Colonic mucosa (tissue), 4 donors: Measurements from ENCODE around the gene CERCAM. TPM values are rescaled to one million over a fixed set of nuclear protein-coding genes. Genes with fewer than 3 reads are reported as not detected.

Experiments used
- DNase-seq: peaks from one replicate; pipeline ENCODE4 v3.0.0-alpha.2; 2020
- H3K27ac ChIP-seq: fragments of 200-600 bp; one replicate; pipeline ENCODE4 v1.8.0; 2021
- H3K27me3 ChIP-seq: fragments of 200-600 bp; one replicate; pipeline ENCODE4 v1.8.0; 2021
- H3K36me3 ChIP-seq: fragments of 200-600 bp; one replicate; pipeline ENCODE4 v1.8.0; 2021
- H3K4me1 ChIP-seq: fragments of 200-600 bp; one replicate; pipeline ENCODE4 v1.8.0; 2021; ENCODE audit warnings: mild to moderate bottlenecking
- H3K4me3 ChIP-seq: fragments of 200-600 bp; one replicate; pipeline ENCODE4 v1.8.0; 2021
- H3K9ac ChIP-seq, 2 donors: one replicate each; pipeline ENCODE4 v1.7.0; 2013; ENCODE audit warnings: control low read depth in 2 of 2, low read depth in 2 of 2, low read length in 2 of 2
- H3K9me3 ChIP-seq: fragments of 200-600 bp; one replicate; pipeline ENCODE4 v1.8.0; 2021
- intact Hi-C: fragments of 100-400 bp; cut with DNase I; formaldehyde crosslinking; loops from one replicate; pipeline ENCODE4 v1.14.1; 2022
- total RNA-seq, 2 donors: library from RNA; stranded (reverse); fragmentation: NEBNext Ultra II Directional in 1 of 2; extraction: Animal tissue kit (Norgen Biotek cat#: 25700) in 1 of 2; gene quantifications; one replicate each; pipeline ENCODE4 v1.2.1, GENCODE V29; 2021
- TF ChIP-seq, protein P1 (sequence below): fragments of 200-600 bp; IDR thresholded peaks from one replicate; pipeline ENCODE4 v1.8.0; 2022; ENCODE audit warnings: antibody characterized with exemption, mild to moderate bottlenecking
- donor health status: healthy.
- donor health status: DM: no; HTN: no; CAD: no.
- donor health status: DM: no; HTN: no; CAD: no.

The CERCAM gene
- total RNA-seq, 2 donors from 2014 or later, result 4.9 to 9.3 TPM

DNA sequence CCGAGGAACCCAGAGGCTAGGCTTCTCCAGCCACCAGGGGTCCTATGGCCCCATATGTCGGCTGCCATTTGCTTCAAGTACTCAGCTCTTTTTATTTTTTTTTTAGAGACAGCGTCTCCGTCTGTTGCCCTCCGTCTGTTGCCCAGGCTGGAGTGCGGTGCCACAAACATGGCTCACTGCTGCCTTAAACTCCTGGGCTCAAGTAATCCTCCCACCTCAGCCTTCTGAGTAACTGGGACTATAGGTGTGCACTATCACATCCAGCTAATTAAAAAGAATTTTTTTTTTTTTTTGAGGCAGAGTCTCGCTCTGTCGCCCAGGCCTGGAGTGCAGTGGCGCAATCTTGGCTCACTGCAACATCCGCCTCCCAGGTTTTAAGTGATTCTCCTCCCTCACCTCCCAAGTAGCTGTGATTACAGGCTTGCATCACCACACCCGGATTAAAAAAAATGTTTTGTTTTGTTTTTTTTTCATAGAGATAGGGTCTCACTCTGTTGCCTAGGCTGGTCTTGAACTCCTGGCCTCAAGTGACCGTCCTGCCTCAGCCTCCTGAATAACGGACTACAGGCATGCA lies 8.9 kb downstream of the CERCAM start:
- no peak overlapping the region for H3K4me3 ChIP-seq
- TF ChIP-seq, protein P1, sequence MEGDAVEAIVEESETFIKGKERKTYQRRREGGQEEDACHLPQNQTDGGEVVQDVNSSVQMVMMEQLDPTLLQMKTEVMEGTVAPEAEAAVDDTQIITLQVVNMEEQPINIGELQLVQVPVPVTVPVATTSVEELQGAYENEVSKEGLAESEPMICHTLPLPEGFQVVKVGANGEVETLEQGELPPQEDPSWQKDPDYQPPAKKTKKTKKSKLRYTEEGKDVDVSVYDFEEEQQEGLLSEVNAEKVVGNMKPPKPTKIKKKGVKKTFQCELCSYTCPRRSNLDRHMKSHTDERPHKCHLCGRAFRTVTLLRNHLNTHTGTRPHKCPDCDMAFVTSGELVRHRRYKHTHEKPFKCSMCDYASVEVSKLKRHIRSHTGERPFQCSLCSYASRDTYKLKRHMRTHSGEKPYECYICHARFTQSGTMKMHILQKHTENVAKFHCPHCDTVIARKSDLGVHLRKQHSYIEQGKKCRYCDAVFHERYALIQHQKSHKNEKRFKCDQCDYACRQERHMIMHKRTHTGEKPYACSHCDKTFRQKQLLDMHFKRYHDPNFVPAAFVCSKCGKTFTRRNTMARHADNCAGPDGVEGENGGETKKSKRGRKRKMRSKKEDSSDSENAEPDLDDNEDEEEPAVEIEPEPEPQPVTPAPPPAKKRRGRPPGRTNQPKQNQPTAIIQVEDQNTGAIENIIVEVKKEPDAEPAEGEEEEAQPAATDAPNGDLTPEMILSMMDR, result no peak
- no peaks in the 10 kb centered on the region for H3K36me3 ChIP-seq
- no peaks in the 10 kb centered on the region for H3K27me3 ChIP-seq
- no peak overlapping the region for H3K27ac ChIP-seq
- no peak overlapping the region for H3K9ac ChIP-seq
- no peak for DNase-seq
- no peaks in the 10 kb centered on the region for H3K4me1 ChIP-seq
- intact Hi-C loops, result no loop called here
- no peaks in the 10 kb centered on the region for H3K9me3 ChIP-seq

- Histone ChIP-seq H3K4me3 (no peak overlapping the region), H3K27me3 (no peaks in the 10 kb centered on the region), H3K36me3 (no peaks in the 10 kb centered on the region), H3K9ac (no peak overlapping the region), H3K4me1 (no peaks in the 10 kb centered on the region), H3K9me3 (no peaks in the 10 kb centered on the region), H3K27ac (no peak overlapping the region)
- TF ChIP-seq, protein P1, result no peak
- intact Hi-C loops, result no loop called here
- DNase-seq, result no peak
Measured at GRCh38 chr9:128431207-128431606, 10.6 kb downstream of the CERCAM start.

DNA sequence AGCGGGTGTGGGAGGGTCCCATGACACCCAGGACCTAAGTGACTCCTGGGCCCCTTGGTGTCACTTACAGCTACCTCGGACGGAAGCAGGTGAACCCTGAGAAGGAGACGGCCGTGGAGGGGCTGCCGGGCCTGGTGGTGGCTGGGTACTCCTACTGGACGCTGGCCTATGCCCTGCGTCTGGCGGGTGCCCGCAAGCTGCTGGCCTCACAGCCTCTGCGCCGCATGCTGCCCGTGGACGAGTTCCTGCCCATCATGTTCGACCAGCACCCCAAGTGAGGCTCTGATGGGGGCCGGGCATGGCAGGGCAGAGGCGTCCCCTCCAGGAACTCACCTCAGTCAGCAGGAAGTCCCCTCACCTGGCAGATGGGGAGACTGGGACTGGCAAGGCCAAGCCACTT lies 13.7 kb downstream of the CERCAM start:
- no peaks in the 10 kb centered on the region for H3K36me3 ChIP-seq
- no peaks in the 10 kb centered on the region for H3K9me3 ChIP-seq
- no peaks in the 10 kb centered on the region for H3K4me1 ChIP-seq
- no peak overlapping the region for H3K27ac ChIP-seq
- DNase-seq, result no peak
- H3K4me3 ChIP-seq, result no peak overlapping the region
- no peaks in the 10 kb centered on the region for H3K27me3 ChIP-seq
- intact Hi-C loops, result no loop called here
- TF ChIP-seq, protein P1, result no peak
- no peak overlapping the region for H3K9ac ChIP-seq

GRCh38 chr9:128435611-128436010 lies 15.0 kb downstream of the CERCAM start:
- Histone ChIP-seq H3K27me3 (no peaks in the 10 kb centered on the region), H3K9ac (no peak overlapping the region), H3K4me3 (no peak overlapping the region), H3K4me1 (no peaks in the 10 kb centered on the region), H3K27ac (no peak overlapping the region), H3K9me3 (no peaks in the 10 kb centered on the region), H3K36me3 (no peaks in the 10 kb centered on the region)
- DNase-seq, result no peak
- intact Hi-C loops, result no loop called here
- TF ChIP-seq, protein P1, result no peak

DNA sequence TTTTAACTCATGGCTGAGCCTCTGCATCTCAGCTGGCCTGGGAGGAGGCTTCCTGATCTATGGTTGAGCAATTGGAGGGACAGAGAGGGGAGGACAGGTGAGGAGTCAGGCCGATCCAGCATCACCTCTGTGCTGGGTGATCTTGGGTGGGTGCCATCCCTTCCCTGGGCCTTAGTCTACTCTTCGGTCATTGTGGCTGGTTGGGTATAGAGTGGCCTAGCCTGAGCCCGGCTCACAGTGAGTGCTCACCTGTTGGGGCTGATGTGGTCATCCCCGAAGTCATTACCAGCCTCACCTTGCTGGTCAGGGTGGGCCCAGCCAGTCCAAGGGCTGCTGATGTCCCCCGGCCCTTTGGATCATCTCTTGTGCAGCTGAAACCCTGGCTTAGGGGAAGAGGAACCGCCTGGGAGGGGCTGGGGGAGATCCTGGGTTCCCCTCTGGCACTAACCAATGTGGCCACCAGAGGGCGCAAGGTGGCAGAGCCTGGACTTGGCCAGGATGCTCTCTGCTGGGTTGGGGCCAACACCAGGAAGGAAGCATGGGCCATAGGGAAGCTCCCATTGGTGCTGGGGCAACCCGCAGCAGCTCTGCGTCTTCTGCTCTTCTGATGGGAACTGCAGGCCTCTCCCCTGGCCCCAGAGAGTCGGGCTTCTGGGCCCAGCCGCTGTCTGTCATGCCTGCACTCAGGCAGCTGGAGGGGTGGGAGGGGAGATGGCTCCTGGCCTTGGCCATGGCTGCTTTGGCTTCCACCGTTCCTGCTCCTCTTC lies 17.9 kb downstream of the CERCAM start:
- TF ChIP-seq, protein P1, result peak; percentile 91
- no peaks in the 10 kb centered on the region for H3K4me1 ChIP-seq
- no peak overlapping the region for H3K9ac ChIP-seq
- intact Hi-C loops, result no loop called here
- peak; percentile 89 for DNase-seq
- no peaks in the 10 kb centered on the region for H3K36me3 ChIP-seq
- no peaks in the 10 kb centered on the region for H3K27me3 ChIP-seq
- no peak overlapping the region for H3K27ac ChIP-seq
- H3K9me3 ChIP-seq, result no peaks in the 10 kb centered on the region
- no peak overlapping the region for H3K4me3 ChIP-seq
